LNCAP (cell line): Measurements from ENCODE around the gene HPSE2.
A peak's percentile ranks its signal among the peaks of the same experiment; 100 is the strongest.

Experiments
- CTCF ChIP-seq: fragments of 450-650 bp; IDR thresholded peaks from 2 replicates; pipeline ENCODE4 v1.5.1; 2017; ENCODE audit warnings: mild to moderate bottlenecking

The HPSE2 gene

GRCh38 chr10:99203310-99203709 lies 32.3 kb downstream of the HPSE2 start:
- no peak for TF ChIP-seq CTCF

- no peak for TF ChIP-seq CTCF
These were observed 62.7 kb downstream of the HPSE2 start for GRCh38 chr10:99172950-99173349.

GRCh38 chr10:99172128-99172738 lies 63.4 kb downstream of the HPSE2 start:
- TF ChIP-seq CTCF, result peak; percentile 84

GRCh38 chr10:99170116-99170675 lies 65.5 kb downstream of the HPSE2 start:
- no peak for TF ChIP-seq CTCF

- TF ChIP-seq CTCF, result no peak
These were observed 74.5 kb downstream of the HPSE2 start for GRCh38 chr10:99161165-99161564.

GRCh38 chr10:99143651-99144050 lies 92.0 kb downstream of the HPSE2 start:
- TF ChIP-seq CTCF, result no peak

- no peak for TF ChIP-seq CTCF
These were observed 92.6 kb downstream of the HPSE2 start for GRCh38 chr10:99143011-99143410.

GRCh38 chr10:99125879-99126278 lies 109.8 kb downstream of the HPSE2 start:
- no peak for TF ChIP-seq CTCF
